ENCODE measurements around the gene SIGMAR1.
A peak's percentile ranks its signal among the peaks of the same experiment; 100 is the strongest.

DNA sequence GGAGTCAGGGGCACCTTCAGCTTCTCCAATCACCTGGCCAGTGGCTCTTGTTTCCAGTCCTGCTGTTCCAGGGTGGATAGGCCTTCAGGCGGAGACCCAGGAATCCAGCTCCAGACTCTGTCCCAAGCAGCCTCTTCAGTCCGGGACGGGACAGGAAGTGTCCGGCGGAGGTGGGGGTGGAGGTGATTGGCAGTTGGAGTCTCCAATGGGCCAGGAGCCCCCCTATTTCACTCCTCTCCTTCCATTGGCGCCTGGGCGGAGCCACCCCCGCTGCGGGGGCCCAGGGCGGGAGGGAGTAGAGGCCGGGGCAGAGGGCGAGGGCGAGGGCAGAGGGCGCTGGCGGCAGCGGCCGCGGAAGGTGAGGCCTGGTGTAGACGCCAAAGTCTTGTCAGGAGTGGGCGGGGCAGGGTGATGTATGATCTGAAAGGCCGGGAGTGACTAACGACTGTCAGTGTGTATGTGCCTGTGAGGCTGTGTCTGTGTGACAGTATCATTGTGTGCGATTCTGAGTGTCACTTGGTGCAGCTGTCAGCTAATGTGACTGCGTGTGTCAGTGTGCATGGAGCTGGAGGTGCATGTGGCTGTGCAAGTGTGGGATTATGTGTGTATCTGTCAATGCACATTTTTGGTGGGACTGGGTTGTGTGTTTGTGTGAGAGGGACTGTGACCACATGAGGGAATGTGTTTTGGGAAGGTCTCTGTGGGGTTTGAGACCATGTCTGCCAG, 14.5 kb upstream of the SIGMAR1 start, which contains the start of gene IL11RA:
- TF ChIP-seq, protein P1, sequence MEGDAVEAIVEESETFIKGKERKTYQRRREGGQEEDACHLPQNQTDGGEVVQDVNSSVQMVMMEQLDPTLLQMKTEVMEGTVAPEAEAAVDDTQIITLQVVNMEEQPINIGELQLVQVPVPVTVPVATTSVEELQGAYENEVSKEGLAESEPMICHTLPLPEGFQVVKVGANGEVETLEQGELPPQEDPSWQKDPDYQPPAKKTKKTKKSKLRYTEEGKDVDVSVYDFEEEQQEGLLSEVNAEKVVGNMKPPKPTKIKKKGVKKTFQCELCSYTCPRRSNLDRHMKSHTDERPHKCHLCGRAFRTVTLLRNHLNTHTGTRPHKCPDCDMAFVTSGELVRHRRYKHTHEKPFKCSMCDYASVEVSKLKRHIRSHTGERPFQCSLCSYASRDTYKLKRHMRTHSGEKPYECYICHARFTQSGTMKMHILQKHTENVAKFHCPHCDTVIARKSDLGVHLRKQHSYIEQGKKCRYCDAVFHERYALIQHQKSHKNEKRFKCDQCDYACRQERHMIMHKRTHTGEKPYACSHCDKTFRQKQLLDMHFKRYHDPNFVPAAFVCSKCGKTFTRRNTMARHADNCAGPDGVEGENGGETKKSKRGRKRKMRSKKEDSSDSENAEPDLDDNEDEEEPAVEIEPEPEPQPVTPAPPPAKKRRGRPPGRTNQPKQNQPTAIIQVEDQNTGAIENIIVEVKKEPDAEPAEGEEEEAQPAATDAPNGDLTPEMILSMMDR (IDR thresholded peaks at IDR 0.05; ENCODE audit: low read depth, low read length, missing input control) = no peak
- TF ChIP-seq, protein P2, sequence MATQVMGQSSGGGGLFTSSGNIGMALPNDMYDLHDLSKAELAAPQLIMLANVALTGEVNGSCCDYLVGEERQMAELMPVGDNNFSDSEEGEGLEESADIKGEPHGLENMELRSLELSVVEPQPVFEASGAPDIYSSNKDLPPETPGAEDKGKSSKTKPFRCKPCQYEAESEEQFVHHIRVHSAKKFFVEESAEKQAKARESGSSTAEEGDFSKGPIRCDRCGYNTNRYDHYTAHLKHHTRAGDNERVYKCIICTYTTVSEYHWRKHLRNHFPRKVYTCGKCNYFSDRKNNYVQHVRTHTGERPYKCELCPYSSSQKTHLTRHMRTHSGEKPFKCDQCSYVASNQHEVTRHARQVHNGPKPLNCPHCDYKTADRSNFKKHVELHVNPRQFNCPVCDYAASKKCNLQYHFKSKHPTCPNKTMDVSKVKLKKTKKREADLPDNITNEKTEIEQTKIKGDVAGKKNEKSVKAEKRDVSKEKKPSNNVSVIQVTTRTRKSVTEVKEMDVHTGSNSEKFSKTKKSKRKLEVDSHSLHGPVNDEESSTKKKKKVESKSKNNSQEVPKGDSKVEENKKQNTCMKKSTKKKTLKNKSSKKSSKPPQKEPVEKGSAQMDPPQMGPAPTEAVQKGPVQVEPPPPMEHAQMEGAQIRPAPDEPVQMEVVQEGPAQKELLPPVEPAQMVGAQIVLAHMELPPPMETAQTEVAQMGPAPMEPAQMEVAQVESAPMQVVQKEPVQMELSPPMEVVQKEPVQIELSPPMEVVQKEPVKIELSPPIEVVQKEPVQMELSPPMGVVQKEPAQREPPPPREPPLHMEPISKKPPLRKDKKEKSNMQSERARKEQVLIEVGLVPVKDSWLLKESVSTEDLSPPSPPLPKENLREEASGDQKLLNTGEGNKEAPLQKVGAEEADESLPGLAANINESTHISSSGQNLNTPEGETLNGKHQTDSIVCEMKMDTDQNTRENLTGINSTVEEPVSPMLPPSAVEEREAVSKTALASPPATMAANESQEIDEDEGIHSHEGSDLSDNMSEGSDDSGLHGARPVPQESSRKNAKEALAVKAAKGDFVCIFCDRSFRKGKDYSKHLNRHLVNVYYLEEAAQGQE (IDR thresholded peaks at IDR 0.05) = peak; percentile 61
- TF ChIP-seq, protein P3, sequence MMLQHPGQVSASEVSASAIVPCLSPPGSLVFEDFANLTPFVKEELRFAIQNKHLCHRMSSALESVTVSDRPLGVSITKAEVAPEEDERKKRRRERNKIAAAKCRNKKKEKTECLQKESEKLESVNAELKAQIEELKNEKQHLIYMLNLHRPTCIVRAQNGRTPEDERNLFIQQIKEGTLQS (IDR thresholded peaks at IDR 0.05) = no peak
- peak; percentile 28 for TF ChIP-seq FOXA1 (IDR thresholded peaks at IDR 0.05)
- TF ChIP-seq RAD21 (IDR thresholded peaks at IDR 0.05) = peak in 1 of 2 donors; percentile 36
- TF ChIP-seq, protein P4, sequence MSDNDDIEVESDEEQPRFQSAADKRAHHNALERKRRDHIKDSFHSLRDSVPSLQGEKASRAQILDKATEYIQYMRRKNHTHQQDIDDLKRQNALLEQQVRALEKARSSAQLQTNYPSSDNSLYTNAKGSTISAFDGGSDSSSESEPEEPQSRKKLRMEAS (IDR thresholded peaks at IDR 0.05) = no peak
- TF ChIP-seq, protein P5, sequence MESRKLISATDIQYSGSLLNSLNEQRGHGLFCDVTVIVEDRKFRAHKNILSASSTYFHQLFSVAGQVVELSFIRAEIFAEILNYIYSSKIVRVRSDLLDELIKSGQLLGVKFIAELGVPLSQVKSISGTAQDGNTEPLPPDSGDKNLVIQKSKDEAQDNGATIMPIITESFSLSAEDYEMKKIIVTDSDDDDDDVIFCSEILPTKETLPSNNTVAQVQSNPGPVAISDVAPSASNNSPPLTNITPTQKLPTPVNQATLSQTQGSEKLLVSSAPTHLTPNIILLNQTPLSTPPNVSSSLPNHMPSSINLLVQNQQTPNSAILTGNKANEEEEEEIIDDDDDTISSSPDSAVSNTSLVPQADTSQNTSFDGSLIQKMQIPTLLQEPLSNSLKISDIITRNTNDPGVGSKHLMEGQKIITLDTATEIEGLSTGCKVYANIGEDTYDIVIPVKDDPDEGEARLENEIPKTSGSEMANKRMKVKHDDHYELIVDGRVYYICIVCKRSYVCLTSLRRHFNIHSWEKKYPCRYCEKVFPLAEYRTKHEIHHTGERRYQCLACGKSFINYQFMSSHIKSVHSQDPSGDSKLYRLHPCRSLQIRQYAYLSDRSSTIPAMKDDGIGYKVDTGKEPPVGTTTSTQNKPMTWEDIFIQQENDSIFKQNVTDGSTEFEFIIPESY (IDR thresholded peaks at IDR 0.05) = no peak
- TF ChIP-seq RXRA (IDR thresholded peaks at IDR 0.05) = peak; percentile 57 to 68
- TF ChIP-seq YY1 (IDR thresholded peaks at IDR 0.05) = peak; percentile 65
- TF ChIP-seq SP1 (IDR thresholded peaks at IDR 0.05) = peak; percentile 84
- TF ChIP-seq GABPA (IDR thresholded peaks at IDR 0.05 in 1 of 2, conservative IDR thresholded peaks at IDR 0.05 in 1 of 2) = peak in 1 of 2 donors; percentile 87
- no peak for TF ChIP-seq TAF1 (conservative IDR thresholded peaks at IDR 0.05)

Data from liver (tissue), 3 donors.